HepG2 (cell line): Measurements from ENCODE around the gene PDE4D. TPM values are rescaled to one million over a fixed set of nuclear protein-coding genes. Genes with fewer than 3 reads are reported as not detected.

Experiments used
- ATAC-seq: fragments of 200-7000 bp; cut with Tn5 transposase; 3 replicates; pipeline ENCODE4 v1.9.1; 2020; ENCODE audit warnings: mild to moderate bottlenecking, moderate library complexity
- BruUV-seq: library from RNA; stranded (reverse); fragments of 400-500 nt; replicated peaks from 2 replicates; lab custom pipeline; 2021; lab: Mats Ljungman, UMichigan
- CTCF ChIA-PET: fragments of 300-600 bp; formaldehyde crosslinking; extraction: SDS; loops from one replicate; lab custom pipeline; 2021; ENCODE audit warnings: low total read pairs, inconsistent platforms, low intra/inter-chr PET ratio; lab: Yijun Ruan, JAX
- POLR2A ChIA-PET: fragments of 350-600 bp; sonication (Branson Sonifier 250); formaldehyde crosslinking; loops from one replicate; lab custom pipeline; 2020; ENCODE audit warnings: antibody characterized with exemption, inconsistent platforms; lab: Yijun Ruan, JAX
- DNase-seq: peaks from one replicate; pipeline ENCODE4 v3.0.0-alpha.2; 2015; ENCODE audit warnings: low spot score
- FAIRE-seq: peaks from 3 replicates; lab custom pipeline; 2011; peaks lifted over from hg19 to GRCh38; lab: Jason Lieb, UNC
- H2AFZ ChIP-seq: one replicate; pipeline ENCODE4 v1.6.1; 2011; ENCODE audit warnings: low read length, inconsistent platforms
- H3K27ac ChIP-seq: fragments of 300-600 bp; 3 replicates; pipeline ENCODE4 v1.8.0; 2011; ENCODE audit warnings: mixed run types, mild to moderate bottlenecking, mixed read lengths, low read length, inconsistent platforms; ENCODE audit not compliant: insufficient read depth; ENCODE audit errors: extremely low read length
- H3K27me3 ChIP-seq, 2 experiments: fragments of 200-600 bp in 1 of 2; 2 replicates in 1 of 2; 3 replicates in 1 of 2; pipeline versions ENCODE4 v1.6.0 to v1.8.0; 2011; ENCODE audit warnings: low read length in 2 of 2, mild to moderate bottlenecking in 2 of 2, moderate library complexity in 2 of 2, inconsistent platforms in 1 of 2; ENCODE audit not compliant: insufficient read depth in 2 of 2, control insufficient read depth in 1 of 2
- H3K36me3 ChIP-seq, 2 experiments: fragments of 200-600 bp in 1 of 2; replicated peaks in 1 of 2; 2 replicates in 1 of 2; 3 replicates in 1 of 2; pipeline versions ENCODE4 v1.5.1 to v1.8.0; 2011; ENCODE audit warnings: low read length in 2 of 2, inconsistent platforms in 1 of 2; ENCODE audit not compliant: insufficient read depth in 2 of 2, control insufficient read depth in 1 of 2
- H3K4me1 ChIP-seq: 2 replicates; pipeline ENCODE4 v1.5.1; 2012; ENCODE audit warnings: low read length, inconsistent platforms; ENCODE audit not compliant: insufficient read depth
- H3K4me2 ChIP-seq: 2 replicates; pipeline ENCODE4 v1.6.0; 2011; ENCODE audit warnings: low read depth, low read length, inconsistent platforms
- H3K4me3 ChIP-seq, 3 experiments: fragments of 200-600 bp in 1 of 3; sonication (generic), shearing (Covaris generic) in 1 of 3; replicated peaks in 1 of 3; 2 replicates each; pipeline ENCODE4 v1.5.1; 2011 to 2016; ENCODE audit warnings: low read length in 3 of 3, inconsistent platforms in 2 of 3, low read depth in 2 of 3, mild to moderate bottlenecking in 2 of 3, control low read depth in 1 of 3, mixed read lengths in 1 of 3; ENCODE audit not compliant: insufficient read depth in 1 of 3
- H3K79me2 ChIP-seq: one replicate; pipeline ENCODE4 v1.6.1; 2011; ENCODE audit warnings: low read length, inconsistent platforms; ENCODE audit not compliant: insufficient read depth
- H3K9ac ChIP-seq: 2 replicates; pipeline ENCODE4 v1.6.0; 2011; ENCODE audit warnings: mild to moderate bottlenecking, low read depth, low read length, inconsistent platforms; ENCODE audit not compliant: insufficient read depth
- H3K9me3 ChIP-seq: 2 replicates; pipeline ENCODE4 v1.5.1; 2012; ENCODE audit warnings: mild to moderate bottlenecking, low read length
- H4K20me1 ChIP-seq: 2 replicates; pipeline ENCODE4 v1.6.0; 2011; ENCODE audit warnings: inconsistent platforms, mild to moderate bottlenecking, low read length, moderate library complexity; ENCODE audit not compliant: insufficient read depth
- EED ChIP-seq: sonication (generic); formaldehyde crosslinking; IDR thresholded peaks from 2 replicates; pipeline ENCODE4 v1.5.0; 2020; ENCODE audit warnings: mild to moderate bottlenecking, missing genetic modification reagents
- KLF15 ChIP-seq: sonication (generic); formaldehyde crosslinking; IDR thresholded peaks from 2 replicates; pipeline ENCODE4 v1.8.1; 2023; ENCODE audit warnings: borderline replicate concordance, mild to moderate bottlenecking, inconsistent platforms, missing genetic modification reagents, mixed read lengths
- NCOA5 ChIP-seq: sonication (generic); formaldehyde crosslinking; IDR thresholded peaks from 2 replicates; pipeline ENCODE4 v1.4.0; 2020; ENCODE audit warnings: missing genetic modification reagents
- NR1H2 ChIP-seq: sonication (generic); formaldehyde crosslinking; IDR thresholded peaks from 2 replicates; pipeline ENCODE4 v1.8.1; 2022; ENCODE audit warnings: low read depth, missing genetic modification reagents, borderline replicate concordance
- RFXANK ChIP-seq: IDR thresholded peaks from 2 replicates; pipeline ENCODE4 v1.6.1; 2016
- THAP11 ChIP-seq: IDR thresholded peaks from 2 replicates; pipeline ENCODE4 v1.6.1; 2016; ENCODE audit warnings: missing biosample characterization, missing genetic modification reagents
- ZHX2 ChIP-seq, 2 experiments: sonication (generic) in 1 of 2; formaldehyde crosslinking in 1 of 2; IDR thresholded peaks; 2 replicates each; pipeline versions ENCODE4 v1.6.1 to v1.9.0; 2014 to 2022; ENCODE audit warnings: antibody characterized with exemption in 1 of 2, borderline replicate concordance in 1 of 2, inconsistent platforms in 1 of 2, low read depth in 1 of 2, missing genetic modification reagents in 1 of 2
- ZNF460 ChIP-seq: sonication (generic); formaldehyde crosslinking; IDR thresholded peaks from 2 replicates; pipeline ENCODE4 v1.5.1; 2020; ENCODE audit warnings: missing genetic modification reagents, mild to moderate bottlenecking, borderline replicate concordance
- ZNF703 ChIP-seq: sonication (generic); formaldehyde crosslinking; IDR thresholded peaks from 2 replicates; pipeline ENCODE4 v1.5.1; 2020; ENCODE audit warnings: missing genetic modification reagents, mild to moderate bottlenecking, moderate library complexity, borderline replicate concordance
- ZNF772 ChIP-seq: sonication (generic); formaldehyde crosslinking; IDR thresholded peaks from 2 replicates; pipeline ENCODE4 v1.5.0; 2020; ENCODE audit warnings: mild to moderate bottlenecking, missing genetic modification reagents
- WGBS: methylation state at CpG from one replicate; pipeline ENCODE4 v1.1.6; 2017; ENCODE audit warnings: low lambda C conversion rate; 5-methylcytosine and 5-hydroxymethylcytosine counted together
- in situ Hi-C: cut with HindIII; loops from 2 replicates; pipeline ENCODE4 v1.10.0; 2017; ENCODE audit warnings: low pct_unique_long_range_greater_than_20kb; ENCODE audit not compliant: extremely low pct_ligation_motif_present
- intact Hi-C: fragments of 100-400 bp; cut with micrococcal nuclease; formaldehyde crosslinking; loops from one replicate; pipeline ENCODE4 v1.10.0; 2022; ENCODE audit not compliant: unreplicated experiment
- polyA plus RNA-seq, 8 experiments: library from polyadenylated mRNA; depleted of rRNA in 3 of 8; stranded (reverse) in 7 of 8; unstranded in 1 of 8; fragments of >200 nt; fragmentation: Illumina TruSeq in 4 of 8; extraction: Trizol in 4 of 8; gene quantifications; 2 replicates each; pipeline versions ENCODE4 v1.2.1 to v1.2.3, GENCODE V29; 2011 to 2016; ENCODE audit warnings: low read depth in 4 of 8, missing spikeins in 1 of 8, mixed read lengths in 1 of 8; ENCODE audit not compliant: insufficient read depth in 1 of 8
- total RNA-seq, 5 experiments: library from RNA; depleted of rRNA; stranded (reverse); fragments of >200 nt; fragmentation: Illumina TruSeq; extraction: Trizol; gene quantifications; 2 replicates each; pipeline ENCODE4 v1.2.3, GENCODE V29; 2016; ENCODE audit warnings: low read depth in 1 of 5
- TF ChIP-seq, protein P1 (sequence below): sonication (generic); formaldehyde crosslinking; conservative IDR thresholded peaks from 2 replicates; pipeline ENCODE4 v1.8.1; 2023; ENCODE audit warnings: missing genetic modification reagents
- TF ChIP-seq, protein P2 (sequence below): sonication (generic); formaldehyde crosslinking; IDR thresholded peaks from 2 replicates; pipeline ENCODE4 v1.5.1; 2020; ENCODE audit warnings: mild to moderate bottlenecking, missing genetic modification reagents, moderate library complexity

Gene PDE4D
- total and polyA plus RNA-seq, 2 of the 13 experiments (the other 11 are each of a cell fraction or from before 2014, with no cell fraction given) = 7.0 to 12.2 TPM

DNA sequence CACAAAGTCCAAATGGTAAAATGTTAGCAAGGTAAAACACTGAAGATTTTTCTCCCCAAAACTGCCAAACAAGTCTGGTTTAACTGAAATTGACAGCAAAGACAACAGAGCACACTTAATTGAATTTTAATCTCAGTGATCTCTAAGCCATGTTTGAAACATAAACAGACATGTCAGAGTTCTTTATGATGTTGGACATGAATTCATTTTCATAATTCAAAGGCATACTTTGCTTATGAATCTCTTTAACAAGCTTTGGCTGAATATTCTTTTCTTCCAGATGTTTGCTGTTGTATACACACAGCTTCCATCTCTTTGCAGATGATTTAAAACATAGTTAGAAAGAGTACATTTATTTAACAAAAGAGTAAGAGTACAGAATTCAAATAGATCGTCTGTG lies 801.6 kb downstream of the PDE4D start:
- Histone ChIP-seq H3K27me3 (no peaks in the 10 kb centered on the region), H3K27ac (no peak overlapping the region), H3K4me1 (peaks cover 8% of the 10 kb centered on the region), H3K79me2 (no peaks in the 10 kb centered on the region), H4K20me1 (no peaks in the 10 kb centered on the region), H2AFZ (no peak overlapping the region), H3K36me3 (no peaks in the 10 kb centered on the region), H3K9me3 (no peaks in the 10 kb centered on the region), H3K4me2 (no peak overlapping the region), H3K9ac (no peak overlapping the region), H3K4me3 (no peak overlapping the region)
- no TSS peak for BruUV-seq
- in situ Hi-C loops = no loop called here
- CTCF ChIA-PET = no interaction called here
- intact Hi-C loops = no loop called here
- POLR2A ChIA-PET = no interaction called here
- TF ChIP-seq ZHX2 (IDR thresholded peaks at IDR 0.05; ENCODE audit: low read depth) (no peak), ZHX2 (CRISPR knock-in tag; IDR thresholded peaks at IDR 0.05; ENCODE audit: borderline replicate concordance) (no peak), ZNF703 (CRISPR knock-in tag) (no peak), NR1H2 (no peak), ZNF772 (CRISPR knock-in tag) (no peak), THAP11 (no peak), EED (no peak), NCOA5 (CRISPR knock-in tag) (no peak), KLF15 (no peak), ZNF460 (CRISPR knock-in tag) (no peak), RFXANK (CRISPR knock-in tag) (no peak)
- TF ChIP-seq, protein P1, sequence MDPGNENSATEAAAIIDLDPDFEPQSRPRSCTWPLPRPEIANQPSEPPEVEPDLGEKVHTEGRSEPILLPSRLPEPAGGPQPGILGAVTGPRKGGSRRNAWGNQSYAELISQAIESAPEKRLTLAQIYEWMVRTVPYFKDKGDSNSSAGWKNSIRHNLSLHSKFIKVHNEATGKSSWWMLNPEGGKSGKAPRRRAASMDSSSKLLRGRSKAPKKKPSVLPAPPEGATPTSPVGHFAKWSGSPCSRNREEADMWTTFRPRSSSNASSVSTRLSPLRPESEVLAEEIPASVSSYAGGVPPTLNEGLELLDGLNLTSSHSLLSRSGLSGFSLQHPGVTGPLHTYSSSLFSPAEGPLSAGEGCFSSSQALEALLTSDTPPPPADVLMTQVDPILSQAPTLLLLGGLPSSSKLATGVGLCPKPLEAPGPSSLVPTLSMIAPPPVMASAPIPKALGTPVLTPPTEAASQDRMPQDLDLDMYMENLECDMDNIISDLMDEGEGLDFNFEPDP (CRISPR knock-in tag) = no peak
- TF ChIP-seq, protein P2, sequence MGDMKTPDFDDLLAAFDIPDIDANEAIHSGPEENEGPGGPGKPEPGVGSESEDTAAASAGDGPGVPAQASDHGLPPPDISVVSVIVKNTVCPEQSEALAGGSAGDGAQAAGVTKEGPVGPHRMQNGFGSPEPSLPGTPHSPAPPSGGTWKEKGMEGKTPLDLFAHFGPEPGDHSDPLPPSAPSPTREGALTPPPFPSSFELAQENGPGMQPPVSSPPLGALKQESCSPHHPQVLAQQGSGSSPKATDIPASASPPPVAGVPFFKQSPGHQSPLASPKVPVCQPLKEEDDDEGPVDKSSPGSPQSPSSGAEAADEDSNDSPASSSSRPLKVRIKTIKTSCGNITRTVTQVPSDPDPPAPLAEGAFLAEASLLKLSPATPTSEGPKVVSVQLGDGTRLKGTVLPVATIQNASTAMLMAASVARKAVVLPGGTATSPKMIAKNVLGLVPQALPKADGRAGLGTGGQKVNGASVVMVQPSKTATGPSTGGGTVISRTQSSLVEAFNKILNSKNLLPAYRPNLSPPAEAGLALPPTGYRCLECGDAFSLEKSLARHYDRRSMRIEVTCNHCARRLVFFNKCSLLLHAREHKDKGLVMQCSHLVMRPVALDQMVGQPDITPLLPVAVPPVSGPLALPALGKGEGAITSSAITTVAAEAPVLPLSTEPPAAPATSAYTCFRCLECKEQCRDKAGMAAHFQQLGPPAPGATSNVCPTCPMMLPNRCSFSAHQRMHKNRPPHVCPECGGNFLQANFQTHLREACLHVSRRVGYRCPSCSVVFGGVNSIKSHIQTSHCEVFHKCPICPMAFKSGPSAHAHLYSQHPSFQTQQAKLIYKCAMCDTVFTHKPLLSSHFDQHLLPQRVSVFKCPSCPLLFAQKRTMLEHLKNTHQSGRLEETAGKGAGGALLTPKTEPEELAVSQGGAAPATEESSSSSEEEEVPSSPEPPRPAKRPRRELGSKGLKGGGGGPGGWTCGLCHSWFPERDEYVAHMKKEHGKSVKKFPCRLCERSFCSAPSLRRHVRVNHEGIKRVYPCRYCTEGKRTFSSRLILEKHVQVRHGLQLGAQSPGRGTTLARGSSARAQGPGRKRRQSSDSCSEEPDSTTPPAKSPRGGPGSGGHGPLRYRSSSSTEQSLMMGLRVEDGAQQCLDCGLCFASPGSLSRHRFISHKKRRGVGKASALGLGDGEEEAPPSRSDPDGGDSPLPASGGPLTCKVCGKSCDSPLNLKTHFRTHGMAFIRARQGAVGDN (CRISPR knock-in tag) = no peak
- ATAC-seq = no peak
- no peak for DNase-seq
- 36% methylated on average over 1 of the region's 1 CpG for WGBS
- FAIRE-seq = no peak
